ENCODE data around the gene AKAP9.
A peak's percentile ranks its signal among the peaks of the same experiment; 100 is the strongest.
"Not testable (repeated sequence)": the region's sequence is repeated elsewhere in the genome, so short reads cannot be mapped to it uniquely, and the experiment has no call there.

Gene AKAP9

DNA sequence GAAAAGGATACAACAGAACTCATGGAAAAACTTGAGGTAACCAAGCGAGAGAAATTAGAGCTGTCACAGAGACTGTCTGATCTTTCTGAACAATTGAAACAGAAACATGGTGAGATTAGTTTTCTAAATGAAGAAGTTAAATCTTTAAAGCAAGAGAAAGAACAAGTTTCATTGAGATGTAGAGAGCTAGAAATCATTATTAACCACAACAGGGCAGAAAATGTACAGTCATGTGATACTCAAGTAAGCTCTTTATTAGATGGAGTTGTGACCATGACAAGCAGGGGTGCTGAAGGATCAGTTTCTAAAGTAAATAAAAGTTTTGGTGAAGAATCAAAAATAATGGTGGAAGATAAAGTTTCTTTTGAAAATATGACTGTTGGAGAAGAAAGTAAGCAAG is 62.1 kb downstream of the AKAP9 start:
- peaks cover 12 to 39% (median 29%) of the 10 kb centered on the region in 11 experiments; a peak in 21 of 22 replicates for H3K9me3 ChIP-seq (replicated peaks in 1 of 11)
- no peaks in the 10 kb centered on the region for H3K27me3 ChIP-seq
- no peak for TF ChIP-seq Cebpa-rat (IDR thresholded peaks at IDR 0.05)
- no peak overlapping the region for H3K27ac ChIP-seq
- H3K4me1 ChIP-seq = no peaks in the 10 kb centered on the region
- H3K9ac ChIP-seq = no peak overlapping the region
- H3K4me2 ChIP-seq = no peak overlapping the region
- H3K4me3 ChIP-seq = no peak overlapping the region
- peaks cover 67 to 93% (median 83%) of the 10 kb centered on the region in 11 experiments for H3K36me3 ChIP-seq
- no peaks in the 10 kb centered on the region for H4K20me1 ChIP-seq

- H3K4me3 ChIP-seq = no peak overlapping the region
- peaks cover 44 to 73% (median 62%) of the 10 kb centered on the region in 11 experiments for H3K9me3 ChIP-seq (replicated peaks in 1 of 11)
- no peak for TF ChIP-seq Cebpa-rat (IDR thresholded peaks at IDR 0.05)
- H3K4me2 ChIP-seq = no peak overlapping the region
- H4K20me1 ChIP-seq = no peaks in the 10 kb centered on the region
- no peak overlapping the region for H3K9ac ChIP-seq
- H3K36me3 ChIP-seq = peaks cover 78 to 95% (median 86%) of the 10 kb centered on the region in 11 experiments
- no peaks in the 10 kb centered on the region for H3K27me3 ChIP-seq
- H3K4me1 ChIP-seq = no peaks in the 10 kb centered on the region
- H3K27ac ChIP-seq = no peak overlapping the region
Measured at GRCh38 chr7:92006046-92006445, 65.4 kb downstream of the AKAP9 start.

- no peak overlapping the region for H3K4me2 ChIP-seq
- no peak overlapping the region for H3K9ac ChIP-seq
- H3K4me3 ChIP-seq = no peak overlapping the region; a peak in 1 of 20 replicates
- H3K27me3 ChIP-seq = no peaks in the 10 kb centered on the region
- no peak for TF ChIP-seq Cebpa-rat (IDR thresholded peaks at IDR 0.05)
- no peaks in the 10 kb centered on the region for H4K20me1 ChIP-seq
- no peaks in the 10 kb centered on the region for H3K4me1 ChIP-seq
- H3K36me3 ChIP-seq = peaks cover 82 to 100% (median 96%) of the 10 kb centered on the region in 11 experiments
- no peak overlapping the region for H3K27ac ChIP-seq
- H3K9me3 ChIP-seq (replicated peaks in 1 of 11) = peaks cover 44 to 67% (median 65%) of the 10 kb centered on the region in 11 experiments
Measured at GRCh38 chr7:92010215-92010614, 69.6 kb downstream of the AKAP9 start.

GRCh38 chr7:92013611-92014010 is 72.9 kb downstream of the AKAP9 start:
- H3K27me3 ChIP-seq = no peaks in the 10 kb centered on the region
- TF ChIP-seq Cebpa-rat (IDR thresholded peaks at IDR 0.05) = no peak
- H3K4me3 ChIP-seq = no peak overlapping the region
- H4K20me1 ChIP-seq = no peaks in the 10 kb centered on the region
- H3K27ac ChIP-seq = no peak overlapping the region
- H3K4me2 ChIP-seq = no peak overlapping the region
- no peak overlapping the region for H3K9ac ChIP-seq
- H3K9me3 ChIP-seq (replicated peaks in 1 of 11) = peaks cover 22 to 35% (median 33%) of the 10 kb centered on the region in 11 experiments
- no peaks in the 10 kb centered on the region for H3K4me1 ChIP-seq
- peaks cover 66 to 99% (median 85%) of the 10 kb centered on the region in 11 experiments for H3K36me3 ChIP-seq

GRCh38 chr7:92020636-92021035 is 80.0 kb downstream of the AKAP9 start:
- TF ChIP-seq Cebpa-rat (IDR thresholded peaks at IDR 0.05) = no peak
- no peaks in the 10 kb centered on the region; a peak in 1 of 22 replicates for H4K20me1 ChIP-seq
- peaks cover 62 to 99% (median 87%) of the 10 kb centered on the region in 11 experiments for H3K36me3 ChIP-seq
- no peaks in the 10 kb centered on the region for H3K27me3 ChIP-seq
- no peak overlapping the region for H3K27ac ChIP-seq
- peaks cover 3 to 17% (median 8%) of the 10 kb centered on the region in 11 experiments for H3K9me3 ChIP-seq (replicated peaks in 1 of 11)
- H3K4me2 ChIP-seq = no peak overlapping the region
- H3K4me3 ChIP-seq = no peak overlapping the region
- no peaks in the 10 kb centered on the region for H3K4me1 ChIP-seq
- no peak overlapping the region for H3K9ac ChIP-seq

- TF ChIP-seq Cebpa-rat (IDR thresholded peaks at IDR 0.05) = no peak
- no peak overlapping the region for H3K4me2 ChIP-seq
- no peak overlapping the region for H3K4me3 ChIP-seq
- no peaks in the 10 kb centered on the region for H3K4me1 ChIP-seq
- H3K36me3 ChIP-seq = peaks cover 71 to 96% (median 90%) of the 10 kb centered on the region in 11 experiments
- H4K20me1 ChIP-seq = no peaks in the 10 kb centered on the region; a peak in 1 of 22 replicates
- H3K9me3 ChIP-seq (replicated peaks in 1 of 11) = peaks cover 23 to 37% (median 27%) of the 10 kb centered on the region in 11 experiments
- H3K9ac ChIP-seq = no peak overlapping the region
- no peak overlapping the region for H3K27ac ChIP-seq
- H3K27me3 ChIP-seq = no peaks in the 10 kb centered on the region
Measured at GRCh38 chr7:92025260-92025659, 84.6 kb downstream of the AKAP9 start.

DNA sequence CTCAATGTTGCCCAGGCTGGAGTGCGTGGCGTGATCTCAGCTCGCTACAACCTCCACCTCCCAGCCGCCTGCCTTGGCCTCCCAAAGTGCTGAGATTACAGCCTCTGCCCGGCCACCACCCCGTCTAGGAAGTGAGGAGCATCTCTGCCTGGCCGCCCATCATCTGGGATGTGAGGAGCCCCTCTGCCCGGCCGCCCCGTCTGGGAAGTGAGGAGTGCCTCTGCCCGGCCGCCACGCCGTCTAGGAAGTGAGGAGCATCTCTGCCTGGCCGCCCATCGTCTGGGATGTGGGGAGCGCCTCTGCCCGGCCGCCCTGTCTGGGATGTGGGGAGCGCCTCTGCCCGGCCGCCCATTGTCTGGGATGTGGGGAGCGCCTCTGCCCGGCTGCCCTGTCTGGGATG is 86.0 kb downstream of the AKAP9 start:
- H3K4me3 ChIP-seq = peak overlapping the region in 3 of 10 experiments; percentile 11 to 28 (median 20); a peak in 3 of 20 replicates
- peaks cover 71 to 93% (median 86%) of the 10 kb centered on the region in 11 experiments for H3K36me3 ChIP-seq
- H3K9ac ChIP-seq = not testable (repeated sequence)

GRCh38 chr7:92027128-92027527 is 86.5 kb downstream of the AKAP9 start:
- H3K27me3 ChIP-seq, H3K9ac ChIP-seq, H3K4me1 ChIP-seq, H4K20me1 ChIP-seq, H3K4me2 ChIP-seq, H3K27ac ChIP-seq: not testable (repeated sequence)
- Histone ChIP-seq H3K9me3 (replicated peaks in 1 of 11) (peaks cover 23 to 37% (median 27%) of the 10 kb centered on the region in 11 experiments), H3K36me3 (peaks cover 75 to 93% (median 87%) of the 10 kb centered on the region in 11 experiments), H3K4me3 (peak overlapping the region in 3 of 10 experiments; percentile 11 to 28 (median 20); a peak in 3 of 20 replicates)

More for the DNA sequence above, 86.0 kb downstream of the AKAP9 start:
- not testable (repeated sequence) for H3K27me3 ChIP-seq, H4K20me1 ChIP-seq, H3K4me2 ChIP-seq, H3K4me1 ChIP-seq, H3K27ac ChIP-seq
- peaks cover 23 to 37% (median 27%) of the 10 kb centered on the region in 11 experiments for H3K9me3 ChIP-seq (replicated peaks in 1 of 11)

- no peaks in the 10 kb centered on the region for H3K4me1 ChIP-seq
- H3K36me3 ChIP-seq = peaks cover 69 to 93% (median 87%) of the 10 kb centered on the region in 11 experiments
- no peak overlapping the region for H3K9ac ChIP-seq
- H4K20me1 ChIP-seq = no peaks in the 10 kb centered on the region
- H3K9me3 ChIP-seq (replicated peaks in 1 of 11) = peaks cover 23 to 37% (median 27%) of the 10 kb centered on the region in 11 experiments
- no peak overlapping the region for H3K4me3 ChIP-seq
- no peaks in the 10 kb centered on the region for H3K27me3 ChIP-seq
- H3K4me2 ChIP-seq = no peak overlapping the region
- TF ChIP-seq Cebpa-rat (IDR thresholded peaks at IDR 0.05) = no peak
- no peak overlapping the region for H3K27ac ChIP-seq
Measured at GRCh38 chr7:92028226-92028625, 87.6 kb downstream of the AKAP9 start.

DNA sequence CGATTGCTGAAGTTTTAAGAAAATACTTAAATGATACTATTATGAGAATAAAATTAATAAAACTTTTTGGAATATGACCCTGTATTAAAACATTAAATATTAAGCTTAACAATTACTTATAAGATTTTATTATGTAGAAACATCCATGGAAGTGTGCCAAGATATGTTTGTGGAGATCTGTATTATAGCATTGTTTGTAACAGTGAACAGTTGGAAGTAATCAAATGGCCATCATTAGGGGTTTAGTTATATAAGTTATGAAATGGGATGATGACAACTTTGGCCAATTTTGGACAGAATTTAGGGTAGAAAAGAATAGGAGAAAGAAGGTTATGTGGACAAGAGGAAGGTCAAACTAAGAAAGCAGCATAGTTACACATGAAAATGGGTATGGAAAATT is 88.0 kb downstream of the AKAP9 start:
- Histone ChIP-seq H3K4me3 (no peak overlapping the region), H4K20me1 (no peaks in the 10 kb centered on the region), H3K27ac (no peak overlapping the region), H3K27me3 (no peaks in the 10 kb centered on the region), H3K9me3 (replicated peaks in 1 of 11) (peaks cover 23 to 37% (median 27%) of the 10 kb centered on the region in 11 experiments), H3K9ac (no peak overlapping the region), H3K4me2 (no peak overlapping the region), H3K36me3 (peaks cover 69 to 93% (median 87%) of the 10 kb centered on the region in 11 experiments), H3K4me1 (no peaks in the 10 kb centered on the region)
- TF ChIP-seq Cebpa-rat (IDR thresholded peaks at IDR 0.05) = no peak
